K562 (cell line): ENCODE data around the gene MGAT1. TPM values are rescaled to one million over a fixed set of nuclear protein-coding genes. Genes with fewer than 3 reads are reported as not detected.

Experiments
- ATAC-seq: fragments of 200-7000 bp; cut with Tn5 transposase; 3 replicates; pipeline ENCODE4 v1.9.1; 2020; ENCODE audit warnings: moderate library complexity
- BruUV-seq: library from RNA; stranded (reverse); fragments of 400-500 nt; replicated peaks from 2 replicates; lab custom pipeline; 2021; lab: Mats Ljungman, UMichigan
- CTCF ChIA-PET: fragments of 300-600 bp; formaldehyde crosslinking; extraction: SDS; loops from one replicate; lab custom pipeline; 2021; ENCODE audit warnings: low intra/inter-chr PET ratio; lab: Yijun Ruan, JAX
- POLR2A ChIA-PET: fragments of 300-600, 350-650 bp; sonication (Branson Sonifier 250); formaldehyde crosslinking; extraction: SDS; loops from one replicate; lab custom pipeline; 2021; ENCODE audit warnings: antibody characterized with exemption, inconsistent platforms; lab: Yijun Ruan, JAX
- DNase-seq, 4 experiments: peaks; one replicate each; pipeline versions ENCODE4 v3.0.0 to v3.0.0-alpha.2; 2011 to 2018; ENCODE audit warnings: low spot score in 3 of 4, mixed read lengths in 3 of 4; ENCODE audit errors: extremely low read depth in 1 of 4
- FAIRE-seq: peaks from 2 replicates; lab custom pipeline; 2011; peaks lifted over from hg19 to GRCh38; lab: Jason Lieb, UNC
- H2AFZ ChIP-seq: 2 replicates; pipeline ENCODE4 v1.6.0; 2011; ENCODE audit warnings: low read depth, low read length, control low read depth, inconsistent platforms
- H3K27ac ChIP-seq: fragments of 200-600 bp; 3 replicates; pipeline ENCODE4 v1.8.0; 2011; ENCODE audit warnings: low read depth, mild to moderate bottlenecking, control low read depth, inconsistent platforms, low read length, moderate library complexity, mixed read lengths; ENCODE audit errors: extremely low read depth
- H3K27me3 ChIP-seq, 2 experiments: fragments of 300-600 bp in 1 of 2; 2 replicates in 1 of 2; 3 replicates in 1 of 2; pipeline versions ENCODE4 v1.6.0 to v1.8.0; 2011; ENCODE audit warnings: inconsistent platforms in 2 of 2, low read length in 2 of 2, mild to moderate bottlenecking in 1 of 2, mixed read lengths in 1 of 2, moderate library complexity in 1 of 2; ENCODE audit not compliant: control insufficient read depth in 2 of 2, insufficient read depth in 2 of 2
- H3K36me3 ChIP-seq: fragments of 300-600 bp; 3 replicates; pipeline ENCODE4 v1.8.0; 2011; ENCODE audit warnings: mild to moderate bottlenecking, low read length, inconsistent platforms; ENCODE audit not compliant: control insufficient read depth, insufficient read depth
- H3K4me1 ChIP-seq, 2 experiments: fragments of 200-600 bp in 1 of 2; replicated peaks in 1 of 2; 2 replicates in 1 of 2; 3 replicates in 1 of 2; pipeline versions ENCODE4 v1.5.1 to v1.8.0; 2011; ENCODE audit warnings: inconsistent platforms in 2 of 2, low read length in 2 of 2, mild to moderate bottlenecking in 1 of 2, mixed read lengths in 1 of 2, moderate library complexity in 1 of 2; ENCODE audit not compliant: control insufficient read depth in 2 of 2, insufficient read depth in 2 of 2
- H3K4me2 ChIP-seq: 2 replicates; pipeline ENCODE4 v1.6.1; 2011; ENCODE audit warnings: low read length, control low read depth, inconsistent platforms, mixed read lengths; ENCODE audit not compliant: insufficient read depth
- H3K4me3 ChIP-seq: fragments of 200-600 bp; sonication (generic), shearing (Covaris generic); 2 replicates; pipeline ENCODE4 v1.5.1; 2016; ENCODE audit warnings: control low read depth, inconsistent platforms
- H3K79me2 ChIP-seq: fragments of 200-600 bp; 3 replicates; pipeline ENCODE4 v1.8.0; 2011; ENCODE audit warnings: low read length, inconsistent platforms; ENCODE audit not compliant: control insufficient read depth, insufficient read depth
- H3K9ac ChIP-seq, 2 experiments: 2 replicates each; pipeline versions ENCODE4 v1.6.0 to v1.6.1; 2011; ENCODE audit warnings: low read depth in 2 of 2, low read length in 2 of 2, control low read depth in 1 of 2, inconsistent platforms in 1 of 2, mild to moderate bottlenecking in 1 of 2, mixed read lengths in 1 of 2; ENCODE audit not compliant: insufficient read depth in 1 of 2
- H3K9me1 ChIP-seq: one replicate; pipeline ENCODE4 v1.6.0; 2011; ENCODE audit warnings: inconsistent platforms, mild to moderate bottlenecking, low read length, moderate library complexity; ENCODE audit not compliant: control insufficient read depth, insufficient read depth
- H3K9me3 ChIP-seq: replicated peaks from 2 replicates; pipeline ENCODE4 v1.5.1; 2011; ENCODE audit warnings: low read depth, low read length, inconsistent platforms; ENCODE audit not compliant: control insufficient read depth, insufficient read depth
- H4K20me1 ChIP-seq: replicated peaks from 2 replicates; pipeline ENCODE4 v1.6.1; 2011; ENCODE audit warnings: low read length, inconsistent platforms, mixed read lengths; ENCODE audit not compliant: control insufficient read depth, insufficient read depth
- BACH1 ChIP-seq: fragments of 200-800 bp; sonication (Bioruptor generic); IDR thresholded peaks from 2 replicates; pipeline ENCODE4 v1.6.1; 2016; ENCODE audit warnings: missing genetic modification characterization, missing compliant biosample characterization
- CEBPG ChIP-seq, 3 experiments: fragments of 200-800 bp in 1 of 3; sonication (Bioruptor generic) in 1 of 3; sonication (generic) in 1 of 3; formaldehyde crosslinking in 1 of 3; IDR thresholded peaks in 2 of 3; conservative IDR thresholded peaks in 1 of 3; 2 replicates each; pipeline versions ENCODE4 v1.6.1 to v1.8.0; 2016 to 2022; ENCODE audit warnings: missing compliant biosample characterization in 2 of 3, missing genetic modification characterization in 2 of 3, mild to moderate bottlenecking in 1 of 3, missing genetic modification reagents in 1 of 3
- FIP1L1 ChIP-seq: fragments of 200-400 bp; formaldehyde crosslinking; IDR thresholded peaks from 2 replicates; pipeline ENCODE4 v1.6.1; 2018; ENCODE audit warnings: mild to moderate bottlenecking, low read depth, low read length; ENCODE audit not compliant: poor library complexity, severe bottlenecking
- KDM2B ChIP-seq: fragments of 250-450 bp; sonication (Bioruptor Pico); IDR thresholded peaks from 2 replicates; pipeline ENCODE4 v1.8.0; 2021; ENCODE audit warnings: mild to moderate bottlenecking, moderate library complexity
- KLF16 ChIP-seq: IDR thresholded peaks from 2 replicates; pipeline ENCODE4 v1.6.1; 2016; ENCODE audit warnings: antibody characterized with exemption
- TBL1XR1 ChIP-seq, 2 experiments: IDR thresholded peaks; 2 replicates each; pipeline ENCODE4 v1.6.1; 2012; ENCODE audit warnings: improper control_type of control experiment in 2 of 2, low read length in 2 of 2, mild to moderate bottlenecking in 1 of 2
- WGBS: fragments of 100-300 bp; shearing (Covaris generic); methylation state at CpG from one replicate; pipeline ENCODE4 v1.1.6; 2016; ENCODE audit warnings: low coverage, mixed read lengths; ENCODE audit not compliant: insufficient coverage; ENCODE audit errors: missing lambda C conversion rate; 5-methylcytosine and 5-hydroxymethylcytosine counted together
- in situ Hi-C: fragments of 300-500 bp; cut with MboI; formaldehyde crosslinking; loops from 4 replicates; pipeline ENCODE4 v1.15.0; 2018; ENCODE audit warnings: inconsistent platforms, mixed read lengths
- intact Hi-C: fragments of 100-400 bp; cut with micrococcal nuclease; formaldehyde crosslinking; loops from 2 replicates; pipeline ENCODE4 v1.14.2; 2022
- polyA plus RNA-seq, 8 experiments: library from polyadenylated mRNA; depleted of rRNA in 4 of 8; stranded (reverse) in 5 of 8; unstranded in 3 of 8; fragments of >200 nt; fragmentation: Nextera tagmentation in 2 of 8; fragmentation: Illumina TruSeq in 1 of 8; extraction: Ambion mirVana in 2 of 8; extraction: Trizol in 1 of 8; gene quantifications; 2 replicates each; pipeline versions ENCODE4 v1.2.1 to v1.2.3, GENCODE V29; 2011 to 2014; ENCODE audit warnings: inconsistent platforms in 1 of 8, missing spikeins in 1 of 8
- total RNA-seq, 7 experiments: library from RNA; depleted of rRNA in 6 of 7; stranded (reverse); fragments of >200 nt in 6 of 7; fragmentation: Illumina TruSeq in 2 of 7; extraction: Trizol in 2 of 7; gene quantifications; 2 replicates each; pipeline versions ENCODE4 v1.2.1 to v1.2.3, GENCODE V29; 2011 to 2021; ENCODE audit warnings: low replicate concordance in 1 of 7
- TF ChIP-seq, protein P1 (sequence below): fragments of 200-800 bp; sonication (Bioruptor generic); IDR thresholded peaks from 2 replicates; pipeline ENCODE4 v1.6.1; 2016; ENCODE audit warnings: missing genetic modification characterization, missing compliant biosample characterization
- TF ChIP-seq, protein P2 (sequence below), 2 experiments: fragments of 450-650 bp in 1 of 2; sonication (generic) in 1 of 2; formaldehyde crosslinking in 1 of 2; IDR thresholded peaks in 1 of 2; conservative IDR thresholded peaks in 1 of 2; 2 replicates each; pipeline versions ENCODE4 v1.6.1 to v1.8.1; 2016 to 2023; ENCODE audit warnings: mild to moderate bottlenecking in 2 of 2, moderate library complexity in 2 of 2, inconsistent platforms in 1 of 2, missing genetic modification reagents in 1 of 2
- TF ChIP-seq, protein P3 (sequence below): sonication (generic); IDR thresholded peaks from 2 replicates; pipeline ENCODE4 v1.6.1; 2016

MGAT1 gene
- total and polyA plus RNA-seq, 9 of the 15 experiments (the other 6 are each of a cell fraction or from before 2014, with no cell fraction given): 3.9 to 82.7 (median 44.5) TPM

DNA sequence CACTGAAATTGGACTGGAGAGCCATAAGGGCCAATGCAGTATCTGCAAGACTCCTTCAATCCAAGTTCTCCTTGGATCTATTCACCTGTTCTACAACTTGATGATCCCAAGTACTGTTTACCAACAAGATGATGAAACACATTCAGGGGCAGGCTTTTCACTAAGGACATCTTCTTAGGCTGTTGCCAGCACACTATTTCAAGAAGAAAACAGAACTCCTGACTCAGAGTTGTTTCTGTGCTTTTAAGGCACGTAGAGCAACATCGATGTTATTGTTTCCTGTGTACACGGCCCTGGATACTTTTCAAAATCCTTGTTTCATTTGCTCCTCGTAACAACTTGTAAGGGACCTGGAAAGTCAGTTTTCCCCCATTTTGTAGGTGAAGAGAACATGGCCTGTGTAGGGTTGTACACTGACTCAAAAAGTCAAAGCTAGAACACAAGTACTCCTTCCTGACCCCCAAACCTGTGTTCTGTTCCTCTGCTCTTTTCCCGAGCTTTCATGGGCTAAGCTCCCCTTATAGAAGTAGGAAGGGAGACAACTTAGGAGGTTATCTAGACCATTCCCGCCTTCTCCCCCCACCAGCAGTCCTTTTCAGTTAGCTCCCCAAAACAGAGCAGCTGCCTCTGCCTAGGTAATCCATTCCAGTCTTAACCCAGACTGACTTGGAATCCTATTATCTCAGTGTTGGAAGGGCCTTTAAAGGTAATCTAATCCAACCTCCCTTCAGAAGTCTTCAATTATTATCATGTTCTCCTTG is 5.2 kb upstream of the MGAT1 start:
- Histone ChIP-seq H3K36me3 (peaks cover 31% of the 10 kb centered on the region; the same call in 2 of the 3 replicates), H3K9me3 (no peaks in the 10 kb centered on the region), H3K27me3 (no peaks in the 10 kb centered on the region), H3K27ac (peak overlapping the region; percentile 43), H3K4me1 (peaks cover 61 to 62% of the 10 kb centered on the region in 2 experiments), H3K9ac (peak overlapping the region; percentile 80 to 88; a peak in 3 of 4 replicates), H3K4me2 (peak overlapping the region; percentile 93), H3K79me2 (peaks cover 81% of the 10 kb centered on the region), H3K9me1 (no peaks in the 10 kb centered on the region), H2AFZ (no peak overlapping the region), H3K4me3 (peak overlapping the region; percentile 68), H4K20me1 (no peaks in the 10 kb centered on the region)
- BruUV-seq: no TSS peak
- in situ Hi-C loops: no loop called here
- DNase-seq (no peak), ATAC-seq (no peak), FAIRE-seq (peak; percentile 58)
- intact Hi-C loops: loop anchor here (10.0 kb wide), 1 partner anchor 217 kb away; no protein-coding TSS in a partner anchor
- POLR2A ChIA-PET: interaction anchor here (0.7 to 1.2 kb wide), 3 partner anchors 14 to 78 kb away, joined by 3 read pairs; no protein-coding TSS in a partner anchor
- WGBS: 15% methylated on average over 6 of the region's 6 CpGs
- no peak for TF ChIP-seq KLF16
- TF ChIP-seq KDM2B (CRISPR knock-in tag): no peak
- TF ChIP-seq, protein P1, sequence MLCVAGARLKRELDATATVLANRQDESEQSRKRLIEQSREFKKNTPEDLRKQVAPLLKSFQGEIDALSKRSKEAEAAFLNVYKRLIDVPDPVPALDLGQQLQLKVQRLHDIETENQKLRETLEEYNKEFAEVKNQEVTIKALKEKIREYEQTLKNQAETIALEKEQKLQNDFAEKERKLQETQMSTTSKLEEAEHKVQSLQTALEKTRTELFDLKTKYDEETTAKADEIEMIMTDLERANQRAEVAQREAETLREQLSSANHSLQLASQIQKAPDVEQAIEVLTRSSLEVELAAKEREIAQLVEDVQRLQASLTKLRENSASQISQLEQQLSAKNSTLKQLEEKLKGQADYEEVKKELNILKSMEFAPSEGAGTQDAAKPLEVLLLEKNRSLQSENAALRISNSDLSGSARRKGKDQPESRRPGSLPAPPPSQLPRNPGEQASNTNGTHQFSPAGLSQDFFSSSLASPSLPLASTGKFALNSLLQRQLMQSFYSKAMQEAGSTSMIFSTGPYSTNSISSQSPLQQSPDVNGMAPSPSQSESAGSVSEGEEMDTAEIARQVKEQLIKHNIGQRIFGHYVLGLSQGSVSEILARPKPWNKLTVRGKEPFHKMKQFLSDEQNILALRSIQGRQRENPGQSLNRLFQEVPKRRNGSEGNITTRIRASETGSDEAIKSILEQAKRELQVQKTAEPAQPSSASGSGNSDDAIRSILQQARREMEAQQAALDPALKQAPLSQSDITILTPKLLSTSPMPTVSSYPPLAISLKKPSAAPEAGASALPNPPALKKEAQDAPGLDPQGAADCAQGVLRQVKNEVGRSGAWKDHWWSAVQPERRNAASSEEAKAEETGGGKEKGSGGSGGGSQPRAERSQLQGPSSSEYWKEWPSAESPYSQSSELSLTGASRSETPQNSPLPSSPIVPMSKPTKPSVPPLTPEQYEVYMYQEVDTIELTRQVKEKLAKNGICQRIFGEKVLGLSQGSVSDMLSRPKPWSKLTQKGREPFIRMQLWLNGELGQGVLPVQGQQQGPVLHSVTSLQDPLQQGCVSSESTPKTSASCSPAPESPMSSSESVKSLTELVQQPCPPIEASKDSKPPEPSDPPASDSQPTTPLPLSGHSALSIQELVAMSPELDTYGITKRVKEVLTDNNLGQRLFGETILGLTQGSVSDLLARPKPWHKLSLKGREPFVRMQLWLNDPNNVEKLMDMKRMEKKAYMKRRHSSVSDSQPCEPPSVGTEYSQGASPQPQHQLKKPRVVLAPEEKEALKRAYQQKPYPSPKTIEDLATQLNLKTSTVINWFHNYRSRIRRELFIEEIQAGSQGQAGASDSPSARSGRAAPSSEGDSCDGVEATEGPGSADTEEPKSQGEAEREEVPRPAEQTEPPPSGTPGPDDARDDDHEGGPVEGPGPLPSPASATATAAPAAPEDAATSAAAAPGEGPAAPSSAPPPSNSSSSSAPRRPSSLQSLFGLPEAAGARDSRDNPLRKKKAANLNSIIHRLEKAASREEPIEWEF (CRISPR knock-in tag): no peak
- TF ChIP-seq, protein P2, sequence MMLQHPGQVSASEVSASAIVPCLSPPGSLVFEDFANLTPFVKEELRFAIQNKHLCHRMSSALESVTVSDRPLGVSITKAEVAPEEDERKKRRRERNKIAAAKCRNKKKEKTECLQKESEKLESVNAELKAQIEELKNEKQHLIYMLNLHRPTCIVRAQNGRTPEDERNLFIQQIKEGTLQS (IDR thresholded peaks at IDR 0.05): peak; percentile 64
- TF ChIP-seq, protein P2 (CRISPR knock-in tag; conservative IDR thresholded peaks at IDR 0.05): no peak
- TF ChIP-seq FIP1L1: no peak
- no peak for TF ChIP-seq CEBPG (CRISPR knock-in tag; IDR thresholded peaks at IDR 0.05)
- peak in 1 of 2 experiments; percentile 64; a peak in 2 of 4 replicates for TF ChIP-seq CEBPG (tag; conservative IDR thresholded peaks at IDR 0.05 in 1 of 2, IDR thresholded peaks at IDR 0.05 in 1 of 2)
- no peak for TF ChIP-seq TBL1XR1 (IDR thresholded peaks at IDR 0.05; ENCODE audit: low read length in 2 of 2)
- 0 out of 2 replicates have a peak, but pooled peaks have one; percentile 13 for TF ChIP-seq BACH1 (tag)
- TF ChIP-seq, protein P3, sequence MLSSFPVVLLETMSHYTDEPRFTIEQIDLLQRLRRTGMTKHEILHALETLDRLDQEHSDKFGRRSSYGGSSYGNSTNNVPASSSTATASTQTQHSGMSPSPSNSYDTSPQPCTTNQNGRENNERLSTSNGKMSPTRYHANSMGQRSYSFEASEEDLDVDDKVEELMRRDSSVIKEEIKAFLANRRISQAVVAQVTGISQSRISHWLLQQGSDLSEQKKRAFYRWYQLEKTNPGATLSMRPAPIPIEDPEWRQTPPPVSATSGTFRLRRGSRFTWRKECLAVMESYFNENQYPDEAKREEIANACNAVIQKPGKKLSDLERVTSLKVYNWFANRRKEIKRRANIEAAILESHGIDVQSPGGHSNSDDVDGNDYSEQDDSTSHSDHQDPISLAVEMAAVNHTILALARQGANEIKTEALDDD: 0 out of 2 replicates have a peak, but pooled peaks have one; percentile 33
- CTCF ChIA-PET: no interaction called here
